HEK293 (cell line): ENCODE results near the gene TANGO6.

Experiments
- CTCF ChIA-PET: fragments of 350-600 bp; formaldehyde crosslinking; extraction: SDS; loops from one replicate; lab custom pipeline; 2021; ENCODE audit warnings: antibody characterized with exemption; lab: Yijun Ruan, JAX
- POLR2A ChIA-PET: fragments of 300-600 bp; formaldehyde crosslinking; extraction: SDS; loops from one replicate; lab custom pipeline; 2020; ENCODE audit warnings: antibody characterized with exemption, inconsistent platforms; lab: Yijun Ruan, JAX
- H3K27ac ChIP-seq: fragments of 200-500 bp; sonication (Bioruptor generic); 2 replicates; pipeline ENCODE4 v1.5.1; 2014; ENCODE audit warnings: low read depth, low read length, control low read depth, inconsistent platforms; ENCODE audit errors: extremely low read depth
- H3K36me3 ChIP-seq, 2 experiments: fragments of 200-500 bp in 1 of 2; sonication (Bioruptor generic) in 1 of 2; 1 replicate in 1 of 2; 2 replicates in 1 of 2; pipeline ENCODE4 v1.5.1; 2014 to 2017; ENCODE audit warnings: inconsistent platforms in 2 of 2, low read length in 2 of 2; ENCODE audit not compliant: control insufficient read depth in 2 of 2, insufficient read depth in 1 of 2
- H3K4me1 ChIP-seq: fragments of 200-500 bp; sonication (Bioruptor generic); 2 replicates; pipeline ENCODE4 v1.5.1; 2014; ENCODE audit warnings: mild to moderate bottlenecking, low read length, inconsistent platforms; ENCODE audit not compliant: control insufficient read depth, insufficient read depth
- H3K4me3 ChIP-seq: 2 replicates; pipeline ENCODE4 v1.5.1; 2011; ENCODE audit warnings: low read depth, mild to moderate bottlenecking, control low read depth, low read length, moderate library complexity
- H3K9me3 ChIP-seq: fragments of 200-500 bp; sonication (Bioruptor generic); 2 replicates; pipeline ENCODE4 v1.5.1; 2014; ENCODE audit warnings: low read depth, low read length, inconsistent platforms; ENCODE audit not compliant: control insufficient read depth, insufficient read depth
- EGR2 ChIP-seq: fragments of 450-650 bp; formaldehyde crosslinking; IDR thresholded peaks from 2 replicates; pipeline ENCODE4 v1.5.1; 2016; ENCODE audit warnings: low read depth, missing biosample characterization, missing genetic modification characterization
- GLIS1 ChIP-seq: fragments of 450-650 bp; formaldehyde crosslinking; IDR thresholded peaks from 2 replicates; pipeline ENCODE4 v1.5.1; 2016; ENCODE audit warnings: missing biosample characterization, missing genetic modification characterization
- KLF1 ChIP-seq: fragments of 450-650 bp; formaldehyde crosslinking; IDR thresholded peaks from 2 replicates; pipeline ENCODE4 v1.5.1; 2016; ENCODE audit warnings: missing biosample characterization, missing genetic modification characterization
- KLF9 ChIP-seq: fragments of 450-650 bp; formaldehyde crosslinking; IDR thresholded peaks from 2 replicates; pipeline ENCODE4 v1.5.1; 2016; ENCODE audit warnings: missing biosample characterization, missing genetic modification characterization, low read depth
- PATZ1 ChIP-seq: fragments of 450-650 bp; formaldehyde crosslinking; IDR thresholded peaks from 2 replicates; pipeline ENCODE4 v1.5.1; 2016; ENCODE audit warnings: missing biosample characterization, missing genetic modification characterization
- PBX3 ChIP-seq: sonication (generic); formaldehyde crosslinking; IDR thresholded peaks from 2 replicates; pipeline ENCODE4 v1.8.1; 2022; ENCODE audit warnings: mild to moderate bottlenecking, moderate library complexity, missing genetic modification reagents
- SP7 ChIP-seq: fragments of 450-650 bp; formaldehyde crosslinking; IDR thresholded peaks from 2 replicates; pipeline ENCODE4 v1.5.1; 2016; ENCODE audit warnings: missing biosample characterization, missing genetic modification characterization
- ZBTB11 ChIP-seq: fragments of 450-650 bp; formaldehyde crosslinking; conservative IDR thresholded peaks from 2 replicates; pipeline ENCODE4 v1.5.1; 2016; ENCODE audit warnings: low read depth, missing biosample characterization, missing genetic modification characterization
- ZBTB17 ChIP-seq: fragments of 450-650 bp; formaldehyde crosslinking; IDR thresholded peaks from 2 replicates; pipeline ENCODE4 v1.5.1; 2016; ENCODE audit warnings: missing biosample characterization, missing genetic modification characterization
- ZBTB26 ChIP-seq: fragments of 450-650 bp; formaldehyde crosslinking; optimal IDR thresholded peaks from 2 replicates; pipeline ENCODE3; 2016; ENCODE audit warnings: missing biosample characterization, mild to moderate bottlenecking, missing genetic modification characterization
- ZBTB48 ChIP-seq: fragments of 450-650 bp; formaldehyde crosslinking; IDR thresholded peaks from 2 replicates; pipeline ENCODE4 v1.5.1; 2016; ENCODE audit warnings: missing biosample characterization, missing genetic modification characterization
- ZNF335 ChIP-seq: fragments of 450-650 bp; formaldehyde crosslinking; conservative IDR thresholded peaks from 2 replicates; pipeline ENCODE4 v1.5.1; 2016; ENCODE audit warnings: missing biosample characterization, missing genetic modification characterization
- ZNF391 ChIP-seq: fragments of 450-650 bp; formaldehyde crosslinking; IDR thresholded peaks from 2 replicates; pipeline ENCODE4 v1.5.1; 2016; ENCODE audit warnings: low read depth, missing biosample characterization, missing genetic modification characterization, borderline replicate concordance
- ZNF398 ChIP-seq: fragments of 450-650 bp; formaldehyde crosslinking; IDR thresholded peaks from 2 replicates; pipeline ENCODE4 v1.5.1; 2017; ENCODE audit warnings: missing biosample characterization, missing genetic modification characterization
- ZNF518A ChIP-seq: fragments of 450-650 bp; formaldehyde crosslinking; conservative IDR thresholded peaks from 2 replicates; pipeline ENCODE4 v1.5.1; 2016; ENCODE audit warnings: low read depth, missing biosample characterization, missing genetic modification characterization
- ZNF561 ChIP-seq: fragments of 450-650 bp; IDR thresholded peaks from 2 replicates; pipeline ENCODE4 v1.5.1; 2018; ENCODE audit warnings: missing biosample characterization, missing genetic modification characterization, borderline replicate concordance
- ZNF76 ChIP-seq: fragments of 450-650 bp; formaldehyde crosslinking; IDR thresholded peaks from 2 replicates; pipeline ENCODE4; 2016; ENCODE audit warnings: low read depth, missing biosample characterization, missing genetic modification characterization, borderline replicate concordance
- ZSCAN30 ChIP-seq: fragments of 450-650 bp; IDR thresholded peaks from 2 replicates; pipeline ENCODE4 v1.5.1; 2018; ENCODE audit warnings: missing biosample characterization, mild to moderate bottlenecking, missing genetic modification characterization, moderate library complexity
- ZXDB ChIP-seq: fragments of 450-650 bp; formaldehyde crosslinking; IDR thresholded peaks from 2 replicates; pipeline ENCODE4 v1.5.1; 2016; ENCODE audit warnings: missing biosample characterization, missing genetic modification characterization

Gene TANGO6

GRCh38 chr16:69132424-69133252, 289.3 kb downstream of the TANGO6 start, which contains the start of the genes CHTF8 and UTP4:
TSS of gene CHTF8 (minus strand) at chr16:69132588. CDS start at chr16:69121458, 11,130 bp downstream.
TSS of gene UTP4 (plus strand) at chr16:69132649. CDS start at chr16:69133460, 811 bp downstream.
- peaks cover 3% of the 10 kb centered on the region; the same call in 1 of the 2 replicates for H3K4me1 ChIP-seq
- POLR2A ChIA-PET = interaction anchor here (0.5 to 1.3 kb wide), 6 partner anchors 9 to 211 kb away, joined by 3 to 7 read pairs (median 3); no protein-coding TSS in a partner anchor
- peak within 1 kb of the TSS; percentile 95 for H3K27ac ChIP-seq
- H3K9me3 ChIP-seq = no peaks in the 10 kb centered on the region
- CTCF ChIA-PET = interaction anchor here (0.6 to 1.9 kb wide), 4 partner anchors 9 to 157 kb away, joined by 4 to 10 read pairs (median 5); no protein-coding TSS in a partner anchor
- peaks cover 22 to 46% of the 10 kb centered on the region in 2 experiments; a peak in 2 of 3 replicates for H3K36me3 ChIP-seq
- peak within 1 kb of the TSS; percentile 83 for H3K4me3 ChIP-seq
- TF ChIP-seq ZNF518A (tag by site-specific recombination) (peak; percentile 43), ZBTB26 (peak; percentile 93), EGR2 (tag by site-specific recombination) (peak; percentile 46; the same call in 1 of the 2 replicates), GLIS1 (tag by site-specific recombination) (0 out of 2 replicates have a peak, but pooled peaks have one; percentile 20), PBX3 (CRISPR knock-in tag) (0 out of 2 replicates have a peak, but pooled peaks have one; percentile 27), ZBTB17 (tag by site-specific recombination) (peak; percentile 18), ZBTB11 (tag by site-specific recombination) (peak; percentile 89), ZNF391 (tag by site-specific recombination) (peak; percentile 34; the same call in 1 of the 2 replicates), KLF9 (tag by site-specific recombination) (peak; percentile 75), ZSCAN30 (tag by site-specific recombination) (0 out of 2 replicates have a peak, but pooled peaks have one; percentile 14), KLF1 (tag by site-specific recombination) (0 out of 2 replicates have a peak, but pooled peaks have one; percentile 43), ZBTB48 (0 out of 2 replicates have a peak, but pooled peaks have one; percentile 17), PATZ1 (peak; percentile 85), SP7 (tag by site-specific recombination) (peak; percentile 32), ZNF398 (tag by site-specific recombination) (peak; percentile 40; the same call in 1 of the 2 replicates), ZNF335 (tag by site-specific recombination) (peak; percentile 63), ZNF561 (tag by site-specific recombination) (peak; percentile 53; the same call in 1 of the 2 replicates), ZNF76 (peak; percentile 34; the same call in 1 of the 2 replicates), ZXDB (tag by site-specific recombination) (peak; percentile 56)
